Sigmoid colon (tissue), 7 donors: ENCODE measurements around the gene NBEAL2. TPM values are rescaled to one million over a fixed set of nuclear protein-coding genes. Genes with fewer than 3 reads are reported as not detected.

ENCODE experiments used
- DNase-seq: peaks from one replicate; pipeline ENCODE4 v3.0.0-alpha.2; 2019
- H3K27ac ChIP-seq, 4 donors: fragments of 200-600 bp; sonication (generic); one replicate each; pipeline ENCODE4 v1.5.1; 2016 to 2019; ENCODE audit warnings: mild to moderate bottlenecking in 1 of 4
- H3K27me3 ChIP-seq, 3 donors: fragments of 200-600 bp; sonication (generic); one replicate each; pipeline ENCODE4 v1.5.1; 2019; ENCODE audit warnings: mild to moderate bottlenecking in 1 of 3
- H3K36me3 ChIP-seq, 4 donors: fragments of 200-600 bp; sonication (generic); one replicate each; pipeline ENCODE4 v1.5.1; 2016 to 2019
- H3K4me1 ChIP-seq, 4 donors: fragments of 200-600 bp; sonication (generic); one replicate each; pipeline ENCODE4 v1.5.1; 2017 to 2019
- H3K4me3 ChIP-seq, 4 donors: fragments of 200-600 bp; sonication (generic); one replicate each; pipeline ENCODE4 v1.5.1; 2017 to 2019; ENCODE audit warnings: mild to moderate bottlenecking in 2 of 4, moderate library complexity in 1 of 4
- H3K9me3 ChIP-seq, 4 donors: fragments of 200-600 bp in 3 of 4; sonication (generic) in 3 of 4; one replicate each; pipeline versions ENCODE4 v1.5.1 to v1.6.1; 2013 to 2019
- CTCF ChIP-seq, 4 experiments: fragments of 450-650 bp in 3 of 4; fragments of 200-600 bp in 1 of 4; IDR thresholded peaks; one replicate each; pipeline ENCODE4 v1.5.1; 2016 to 2019; ENCODE audit warnings: antibody characterized with exemption in 4 of 4, mild to moderate bottlenecking in 3 of 4, moderate library complexity in 2 of 4
- EP300 ChIP-seq, 4 donors: sonication (generic); formaldehyde crosslinking; IDR thresholded peaks; one replicate each; pipeline ENCODE4 v1.6.1; 2017; ENCODE audit warnings: antibody characterized with exemption in 4 of 4
- POLR2A ChIP-seq, 2 donors: fragments of 450-650 bp; IDR thresholded peaks; one replicate each; pipeline ENCODE4 v1.6.1; 2016; ENCODE audit warnings: antibody characterized with exemption in 2 of 2, mild to moderate bottlenecking in 2 of 2, moderate library complexity in 2 of 2
- POLR2AphosphoS5 ChIP-seq, 4 donors: sonication (generic); formaldehyde crosslinking; IDR thresholded peaks; one replicate each; pipeline ENCODE4 v1.6.1; 2017; ENCODE audit warnings: antibody characterized with exemption in 4 of 4
- WGBS, 2 donors: extraction: QIAGEN DNeasy Blood & Tissue Kit; methylation state at CpG; one replicate each; pipeline ENCODE4 v1.1.7; 2013; 5-methylcytosine and 5-hydroxymethylcytosine counted together
- intact Hi-C: fragments of 100-400 bp; cut with DNase I; formaldehyde crosslinking; loops from one replicate; pipeline ENCODE4 v1.15.1; 2023
- polyA plus RNA-seq, 3 donors: library from polyadenylated mRNA; stranded (reverse); fragments of 200-250 nt; gene quantifications; one replicate each; pipeline ENCODE4 v1.2.3, GENCODE V29; 2013
- total RNA-seq, 4 donors: library from RNA; depleted of rRNA; stranded (reverse); fragments of >200 nt; gene quantifications; one replicate each; pipeline ENCODE4 v1.1.0, GENCODE V29; 2016
- donor health status: healthy with polysubstance abuse.
- donor health status: Bipolar disorder and iron deficiency.
- donor health status: healthy.

The NBEAL2 gene
- total and polyA plus RNA-seq, 7 donors, result 7.8 to 88.0 (median 12.5) TPM

GRCh38 chr3:47005212-47006144, 26.0 kb downstream of the NBEAL2 start:
- Histone ChIP-seq H3K27me3 (no peaks in the 10 kb centered on the region), H3K4me3 (no peak overlapping the region), H3K36me3 (peaks cover 0 to 55% (median 24%) of the 10 kb centered on the region in 4 donors), H3K9me3 (no peaks in the 10 kb centered on the region), H3K27ac (no peak overlapping the region), H3K4me1 (peaks cover 0 to 15% (median 9%) of the 10 kb centered on the region in 4 donors)
- intact Hi-C loops, result loop anchor here (10.0 kb wide), 1 partner anchor 159 kb away; the partner anchor contains the start of gene SETD2
- TF ChIP-seq EP300 (IDR thresholded peaks at IDR 0.05), result no peak
- TF ChIP-seq POLR2A (IDR thresholded peaks at IDR 0.05), result no peak
- TF ChIP-seq CTCF (IDR thresholded peaks at IDR 0.05), result no peak
- no peak for TF ChIP-seq POLR2AphosphoS5 (IDR thresholded peaks at IDR 0.05)
- WGBS, 2 donors, result 81 to 87% methylated on average over 32 of the region's 32 CpGs
- peak; percentile 65 for DNase-seq

- H3K27ac ChIP-seq, result no peak overlapping the region
- H3K4me1 ChIP-seq, result peaks cover 0 to 15% (median 9%) of the 10 kb centered on the region in 4 donors
- TF ChIP-seq EP300 (IDR thresholded peaks at IDR 0.05) (no peak), POLR2A (IDR thresholded peaks at IDR 0.05) (no peak), POLR2AphosphoS5 (IDR thresholded peaks at IDR 0.05) (no peak), CTCF (IDR thresholded peaks at IDR 0.05) (no peak)
- no peaks in the 10 kb centered on the region for H3K27me3 ChIP-seq
- H3K4me3 ChIP-seq, result no peak overlapping the region
- no peak for DNase-seq
- intact Hi-C loops, result loop anchor here (10.0 kb wide), 1 partner anchor 159 kb away; the partner anchor contains the start of gene SETD2
- WGBS, 2 donors, result 89 to 93% methylated on average over 9 of the region's 9 CpGs
- no peaks in the 10 kb centered on the region for H3K9me3 ChIP-seq
- H3K36me3 ChIP-seq, result peaks cover 0 to 48% (median 20%) of the 10 kb centered on the region in 4 donors
Observed at GRCh38 chr3:47006145-47006651, 26.7 kb downstream of the NBEAL2 start.

- Histone ChIP-seq H3K36me3 (peaks cover 0 to 40% (median 15%) of the 10 kb centered on the region in 4 donors), H3K4me3 (no peak overlapping the region), H3K27me3 (no peaks in the 10 kb centered on the region), H3K4me1 (peaks cover 0 to 15% (median 9%) of the 10 kb centered on the region in 4 donors), H3K9me3 (no peaks in the 10 kb centered on the region), H3K27ac (no peak overlapping the region)
- WGBS, 2 donors, result 92 to 93% methylated on average over 3 of the region's 3 CpGs
- no peak for DNase-seq
- TF ChIP-seq POLR2AphosphoS5 (IDR thresholded peaks at IDR 0.05) (no peak), CTCF (IDR thresholded peaks at IDR 0.05) (no peak), EP300 (IDR thresholded peaks at IDR 0.05) (no peak), POLR2A (IDR thresholded peaks at IDR 0.05) (no peak)
- intact Hi-C loops, result loop anchor here (10.0 kb wide), 1 partner anchor 158 kb away; the partner anchor contains the start of gene SETD2
Observed at GRCh38 chr3:47007001-47007400, 27.5 kb downstream of the NBEAL2 start.

GRCh38 chr3:47007482-47008233, 28.2 kb downstream of the NBEAL2 start:
- Histone ChIP-seq H3K27me3 (no peaks in the 10 kb centered on the region), H3K4me3 (no peak overlapping the region), H3K36me3 (peaks cover 0 to 33% (median 9%) of the 10 kb centered on the region in 4 donors), H3K27ac (no peak overlapping the region), H3K9me3 (no peaks in the 10 kb centered on the region), H3K4me1 (peaks cover 0 to 15% (median 9%) of the 10 kb centered on the region in 4 donors)
- intact Hi-C loops, result loop anchor here (2.0 to 10.0 kb wide), 3 partner anchors 29 to 157 kb away; partner anchors contain the start of genes NBEAL2 and SETD2
- WGBS, 2 donors, result 91 to 95% methylated on average over 16 of the region's 16 CpGs
- DNase-seq, result peak; percentile 64
- no peak for TF ChIP-seq POLR2A (IDR thresholded peaks at IDR 0.05)
- TF ChIP-seq POLR2AphosphoS5 (IDR thresholded peaks at IDR 0.05), result no peak
- no peak for TF ChIP-seq EP300 (IDR thresholded peaks at IDR 0.05)
- TF ChIP-seq CTCF (IDR thresholded peaks at IDR 0.05), result no peak
